Heart left ventricle (tissue), 16 donors: ENCODE results near the gene PIK3R2. TPM values are rescaled to one million over a fixed set of nuclear protein-coding genes. Genes with fewer than 3 reads are reported as not detected.

ENCODE experiments used
- ATAC-seq, 4 donors: fragments of 200-7000 bp; cut with Tn5 transposase; one replicate each; pipeline ENCODE4 v1.9.1; 2020 to 2022; ENCODE audit warnings: moderate library complexity in 4 of 4, mild to moderate bottlenecking in 3 of 4, moderate number of reproducible peaks in 1 of 4
- DNase-seq, 5 donors: peaks; one replicate each; pipeline ENCODE4 v3.0.0-alpha.2; 2020
- H3K27ac ChIP-seq, 12 donors: fragments of 200-600 bp; sonication (generic) in 4 of 12; one replicate each; pipeline versions ENCODE4 v1.5.0 to v1.8.0; 2016 to 2022; ENCODE audit warnings: mild to moderate bottlenecking in 2 of 12
- H3K27me3 ChIP-seq, 9 donors: fragments of 200-600 bp; sonication (generic) in 2 of 9; one replicate each; pipeline versions ENCODE4 v1.5.1 to v1.8.0; 2016 to 2022; ENCODE audit warnings: mild to moderate bottlenecking in 3 of 9
- H3K36me3 ChIP-seq, 9 donors: fragments of 200-600 bp; sonication (generic) in 2 of 9; one replicate each; pipeline versions ENCODE4 v1.5.0 to v1.8.0; 2018 to 2022; ENCODE audit warnings: mild to moderate bottlenecking in 2 of 9
- H3K4me1 ChIP-seq, 12 donors: fragments of 200-600 bp; sonication (generic) in 4 of 12; one replicate each; pipeline versions ENCODE4 v1.5.0 to v1.8.0; 2016 to 2022; ENCODE audit warnings: mild to moderate bottlenecking in 3 of 12
- H3K4me3 ChIP-seq, 12 donors: fragments of 200-600 bp; sonication (generic) in 4 of 12; one replicate each; pipeline versions ENCODE4 v1.5.0 to v1.8.0; 2017 to 2022; ENCODE audit warnings: mild to moderate bottlenecking in 9 of 12, moderate library complexity in 4 of 12
- H3K9me3 ChIP-seq, 12 donors: fragments of 200-600 bp; sonication (generic) in 4 of 12; one replicate each; pipeline versions ENCODE4 v1.5.0 to v1.8.0; 2016 to 2022; ENCODE audit warnings: mild to moderate bottlenecking in 1 of 12
- POLR2A ChIP-seq, 2 donors: fragments of 450-650 bp; IDR thresholded peaks; one replicate each; pipeline ENCODE4 v1.6.1; 2017; ENCODE audit warnings: antibody characterized with exemption in 2 of 2, mild to moderate bottlenecking in 2 of 2, moderate library complexity in 2 of 2
- WGBS, 4 donors: extraction: QIAGEN DNeasy Blood & Tissue Kit in 2 of 4; methylation state at CpG; one replicate each; pipeline versions ENCODE4 v1.1.5 to v1.1.7; 2013 to 2018; 5-methylcytosine and 5-hydroxymethylcytosine counted together
- intact Hi-C, 10 donors: fragments of 100-400 bp; cut with DNase I; formaldehyde crosslinking; loops; one replicate each; pipeline versions ENCODE4 v1.11.1 to v1.14.2; 2022
- polyA plus RNA-seq, 2 donors: library from polyadenylated mRNA; stranded (reverse); fragments of 200-250 nt; gene quantifications; one replicate each; pipeline ENCODE4 v1.2.3, GENCODE V29; 2013
- total RNA-seq, 9 donors: library from RNA; depleted of rRNA in 2 of 9; stranded (reverse); fragments of >200 nt in 2 of 9; fragmentation: NEBNext Ultra II Directional in 3 of 9; extraction: Animal tissue kit (Norgen Biotek cat#: 25700) in 3 of 9; gene quantifications; one replicate each; pipeline versions ENCODE4 v1.1.0 to v1.2.4, GENCODE V29; 2016 to 2023
- TF ChIP-seq, protein P1 (sequence below), 12 donors: fragments of 200-600 bp; sonication (generic) in 4 of 12; IDR thresholded peaks; one replicate each; pipeline versions ENCODE4 v1.5.0 to v1.8.0; 2018 to 2022; ENCODE audit warnings: antibody characterized with exemption in 12 of 12, mild to moderate bottlenecking in 5 of 12
- donor health status: ischemic (EF 13 %, LVEDD 7.1; RV severe dilation, severe dysfunction).
- donor health status: healthy with polysubstance abuse.
- donor health status: DM: no; HTN: yes; CAD: no.
- donor health status: DM: no; HTN: no; CAD: no.
- donor health status: ischemic (EF 25% LVEDD 6.9; RV normal size, moderate dysfunction).
- donor health status: ischemic (EF 25% LVEDD 5.7; RV mildly dilated, moderate dysfunction).
- donor health status: healthy.
- donor health status: DM: yes; HTN: yes; CAD: no.
- donor health status: ischemic (EF 35%, LVEDD 5.7; RV mildly dilated, moderate dysfunction).
- donor health status: nonischemic (EF 11% LVEDD 7.7; RV severe dilation, severe dysfunction).
- donor health status: DM: yes; HTN: yes; CAD: no.
- donor health status: PGD.
- donor health status: ischemic (EF 29% LVEDD 5.4; RV normal size, mild dysfunction).
- donor health status: nonischemic (EF 23%, LVEDD 6.1; RV moderate dilation, normal function).

The PIK3R2 gene
- total and polyA plus RNA-seq, 11 donors, result 4.0 to 28.6 (median 23.4) TPM

DNA sequence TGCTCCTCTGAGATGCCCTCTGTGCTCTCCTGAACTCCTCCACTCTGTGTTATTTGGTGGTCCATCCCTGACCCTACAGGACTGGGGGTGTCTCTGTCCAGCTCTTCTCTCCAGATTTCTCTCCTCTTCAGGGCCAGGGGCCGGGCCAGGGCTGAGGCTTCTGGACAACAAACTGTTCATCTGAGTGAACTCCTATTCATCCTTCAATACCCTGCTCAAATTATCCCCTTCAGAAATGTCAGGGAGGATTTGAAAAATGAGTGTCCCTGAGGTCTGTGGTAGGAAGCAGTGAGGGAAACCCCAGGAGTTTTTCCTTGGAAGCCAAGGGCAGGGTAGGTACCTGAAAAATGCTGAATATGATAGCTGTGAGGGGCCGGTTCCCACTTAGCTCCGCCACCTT lies 65.6 kb downstream of the PIK3R2 start:
- no peak for ATAC-seq
- Histone ChIP-seq H3K36me3 (no peaks in the 10 kb centered on the region), H3K4me3 (no peak overlapping the region), H3K4me1 (peaks cover 0 to 1% (median 0%) of the 10 kb centered on the region in 12 donors), H3K9me3 (no peaks in the 10 kb centered on the region), H3K27me3 (peaks cover 0 to 22% (median 10%) of the 10 kb centered on the region in 9 donors), H3K27ac (no peak overlapping the region)
- intact Hi-C loops, result no loop called here
- WGBS, 4 donors, result 77 to 93% (median 90%) methylated on average over 3 of the region's 3 CpGs
- no peak for TF ChIP-seq POLR2A (IDR thresholded peaks at IDR 0.05)
- TF ChIP-seq, protein P1, sequence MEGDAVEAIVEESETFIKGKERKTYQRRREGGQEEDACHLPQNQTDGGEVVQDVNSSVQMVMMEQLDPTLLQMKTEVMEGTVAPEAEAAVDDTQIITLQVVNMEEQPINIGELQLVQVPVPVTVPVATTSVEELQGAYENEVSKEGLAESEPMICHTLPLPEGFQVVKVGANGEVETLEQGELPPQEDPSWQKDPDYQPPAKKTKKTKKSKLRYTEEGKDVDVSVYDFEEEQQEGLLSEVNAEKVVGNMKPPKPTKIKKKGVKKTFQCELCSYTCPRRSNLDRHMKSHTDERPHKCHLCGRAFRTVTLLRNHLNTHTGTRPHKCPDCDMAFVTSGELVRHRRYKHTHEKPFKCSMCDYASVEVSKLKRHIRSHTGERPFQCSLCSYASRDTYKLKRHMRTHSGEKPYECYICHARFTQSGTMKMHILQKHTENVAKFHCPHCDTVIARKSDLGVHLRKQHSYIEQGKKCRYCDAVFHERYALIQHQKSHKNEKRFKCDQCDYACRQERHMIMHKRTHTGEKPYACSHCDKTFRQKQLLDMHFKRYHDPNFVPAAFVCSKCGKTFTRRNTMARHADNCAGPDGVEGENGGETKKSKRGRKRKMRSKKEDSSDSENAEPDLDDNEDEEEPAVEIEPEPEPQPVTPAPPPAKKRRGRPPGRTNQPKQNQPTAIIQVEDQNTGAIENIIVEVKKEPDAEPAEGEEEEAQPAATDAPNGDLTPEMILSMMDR (IDR thresholded peaks at IDR 0.05), result no peak
- DNase-seq, result no peak

Other genes starting within 250 kb of the PIK3R2 start
- 100 to 1,000 TPM in 1 of 9 donors, 10 to 100 TPM in 8; 45.4 to 115 (median 66.1) TPM for gene CCDC124, start 220.1 kb upstream of the PIK3R2 start, total RNA-seq
- gene CCDC124, start 220.1 kb upstream of the PIK3R2 start, polyA plus RNA-seq, result 100 to 1,000 TPM; 157 to 195 TPM
- under 1 TPM in 2 of 9 donors, not detected in 7; 0.07 to 0.27 TPM for gene KCNN1, start 186.1 kb upstream of the PIK3R2 start, total RNA-seq
- under 1 TPM; 0.03 to 0.08 TPM for gene KCNN1, start 186.1 kb upstream of the PIK3R2 start, polyA plus RNA-seq
- gene ARRDC2, start 145.0 kb upstream of the PIK3R2 start, total RNA-seq, result 10 to 100 TPM in 4 of 9 donors, 1 to 10 TPM in 5; 5.8 to 35.5 (median 9.9) TPM
- 10 to 100 TPM; 14.9 to 26.1 TPM for gene ARRDC2, start 145.0 kb upstream of the PIK3R2 start, polyA plus RNA-seq
- gene IL12RB1, start 66.2 kb upstream of the PIK3R2 start, total RNA-seq, result 1 to 10 TPM in 2 of 9 donors, under 1 TPM in 5, not detected in 2; 0.40 to 8.1 (median 0.66) TPM
- under 1 TPM; 0.19 to 0.35 TPM for gene IL12RB1, start 66.2 kb upstream of the PIK3R2 start, polyA plus RNA-seq
- 1 to 10 TPM; 2.8 to 9.8 (median 5.2) TPM for gene MAST3, start 55.4 kb upstream of the PIK3R2 start, total RNA-seq
- gene MAST3, start 55.4 kb upstream of the PIK3R2 start, polyA plus RNA-seq, result 1 to 10 TPM; 1.5 to 2.9 TPM
- gene IFI30, start 20.6 kb downstream of the PIK3R2 start, total RNA-seq, result 100 to 1,000 TPM in 2 of 9 donors, 10 to 100 TPM in 4, 1 to 10 TPM in 3; 9.0 to 455 (median 15.2) TPM
- gene IFI30, start 20.6 kb downstream of the PIK3R2 start, polyA plus RNA-seq, result 10 to 100 TPM in 1 of 2 donors, 1 to 10 TPM in 1; 8.9 to 27.1 TPM
- 10 to 100 TPM; 10.6 to 37.4 (median 14.8) TPM for gene MPV17L2, start 40.1 kb downstream of the PIK3R2 start, total RNA-seq
- gene MPV17L2, start 40.1 kb downstream of the PIK3R2 start, polyA plus RNA-seq, result 10 to 100 TPM; 24.7 to 59.3 TPM
- 10 to 100 TPM in 8 of 9 donors, 1 to 10 TPM in 1; 6.9 to 39.2 (median 31.5) TPM for gene RAB3A, start 50.9 kb downstream of the PIK3R2 start, total RNA-seq
- gene RAB3A, start 50.9 kb downstream of the PIK3R2 start, polyA plus RNA-seq, result 10 to 100 TPM; 17.2 to 20.1 TPM
- 1 to 10 TPM in 5 of 9 donors, under 1 TPM in 3, not detected in 1; 0.16 to 3.6 (median 1.1) TPM for gene PDE4C, start 73.3 kb downstream of the PIK3R2 start, total RNA-seq
- 1 to 10 TPM in 1 of 2 donors, under 1 TPM in 1; 0.82 to 4.6 TPM for gene PDE4C, start 73.3 kb downstream of the PIK3R2 start, polyA plus RNA-seq
- gene IQCN, start 121.3 kb downstream of the PIK3R2 start, total RNA-seq, result 1 to 10 TPM in 4 of 9 donors, under 1 TPM in 5; 0.24 to 2.4 (median 0.75) TPM
- 1 to 10 TPM in 1 of 2 donors, under 1 TPM in 1; 0.28 to 2.8 TPM for gene IQCN, start 121.3 kb downstream of the PIK3R2 start, polyA plus RNA-seq
- 100 to 1,000 TPM in 7 of 9 donors, 10 to 100 TPM in 2; 80.2 to 352 (median 137) TPM for gene JUND, start 128.5 kb downstream of the PIK3R2 start, total RNA-seq
- gene JUND, start 128.5 kb downstream of the PIK3R2 start, polyA plus RNA-seq, result 100 to 1,000 TPM; 114 to 236 TPM
- 100 to 1,000 TPM in 5 of 9 donors, 10 to 100 TPM in 4; 65.8 to 167 (median 101) TPM for gene LSM4, start 169.9 kb downstream of the PIK3R2 start, total RNA-seq
- 100 to 1,000 TPM; 127 to 171 TPM for gene LSM4, start 169.9 kb downstream of the PIK3R2 start, polyA plus RNA-seq
- 10 to 100 TPM; 22.5 to 58.6 (median 44.6) TPM for gene PGPEP1, start 187.4 kb downstream of the PIK3R2 start, total RNA-seq
- gene PGPEP1, start 187.4 kb downstream of the PIK3R2 start, polyA plus RNA-seq, result 10 to 100 TPM; 26.7 to 31.8 TPM
- gene GDF15, start 233.0 kb downstream of the PIK3R2 start, total RNA-seq, result 1 to 10 TPM in 4 of 9 donors, under 1 TPM in 5; 0.69 to 5.7 (median 0.99) TPM
- gene GDF15, start 233.0 kb downstream of the PIK3R2 start, polyA plus RNA-seq, result under 1 TPM; 0.33 to 0.50 TPM
- 10 to 100 TPM in 2 of 9 donors, 1 to 10 TPM in 6, under 1 TPM in 1; 0.83 to 33.0 (median 3.1) TPM for gene LRRC25, start 244.5 kb downstream of the PIK3R2 start, total RNA-seq
- 1 to 10 TPM in 1 of 2 donors, under 1 TPM in 1; 0.88 to 2.8 TPM for gene LRRC25, start 244.5 kb downstream of the PIK3R2 start, polyA plus RNA-seq